ENCODE measurements around the gene SBF2. TPM values are rescaled to one million over a fixed set of nuclear protein-coding genes. Genes with fewer than 3 reads are reported as not detected.
"Not testable (repeated sequence)": the region's sequence is repeated elsewhere in the genome, so short reads cannot be mapped to it uniquely, and the experiment has no call there.

The SBF2 gene
- total RNA-seq, 4 donors from 2014 or later = 53.8 to 125 (median 76.4) TPM

- ATAC-seq (ENCODE audit: low FRiP score) = no peak
- DNase-seq (ENCODE audit: low spot score) = no peak
- TF ChIP-seq, protein P1, sequence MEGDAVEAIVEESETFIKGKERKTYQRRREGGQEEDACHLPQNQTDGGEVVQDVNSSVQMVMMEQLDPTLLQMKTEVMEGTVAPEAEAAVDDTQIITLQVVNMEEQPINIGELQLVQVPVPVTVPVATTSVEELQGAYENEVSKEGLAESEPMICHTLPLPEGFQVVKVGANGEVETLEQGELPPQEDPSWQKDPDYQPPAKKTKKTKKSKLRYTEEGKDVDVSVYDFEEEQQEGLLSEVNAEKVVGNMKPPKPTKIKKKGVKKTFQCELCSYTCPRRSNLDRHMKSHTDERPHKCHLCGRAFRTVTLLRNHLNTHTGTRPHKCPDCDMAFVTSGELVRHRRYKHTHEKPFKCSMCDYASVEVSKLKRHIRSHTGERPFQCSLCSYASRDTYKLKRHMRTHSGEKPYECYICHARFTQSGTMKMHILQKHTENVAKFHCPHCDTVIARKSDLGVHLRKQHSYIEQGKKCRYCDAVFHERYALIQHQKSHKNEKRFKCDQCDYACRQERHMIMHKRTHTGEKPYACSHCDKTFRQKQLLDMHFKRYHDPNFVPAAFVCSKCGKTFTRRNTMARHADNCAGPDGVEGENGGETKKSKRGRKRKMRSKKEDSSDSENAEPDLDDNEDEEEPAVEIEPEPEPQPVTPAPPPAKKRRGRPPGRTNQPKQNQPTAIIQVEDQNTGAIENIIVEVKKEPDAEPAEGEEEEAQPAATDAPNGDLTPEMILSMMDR (IDR thresholded peaks at IDR 0.05) = no peak
These were observed 163.1 kb downstream of the SBF2 start for GRCh38 chr11:10130875-10131274.

GRCh38 chr11:10129184-10129583 is 164.8 kb downstream of the SBF2 start:
- not testable (repeated sequence) for ATAC-seq (ENCODE audit: low FRiP score); DNase-seq (ENCODE audit: low spot score)

DNA sequence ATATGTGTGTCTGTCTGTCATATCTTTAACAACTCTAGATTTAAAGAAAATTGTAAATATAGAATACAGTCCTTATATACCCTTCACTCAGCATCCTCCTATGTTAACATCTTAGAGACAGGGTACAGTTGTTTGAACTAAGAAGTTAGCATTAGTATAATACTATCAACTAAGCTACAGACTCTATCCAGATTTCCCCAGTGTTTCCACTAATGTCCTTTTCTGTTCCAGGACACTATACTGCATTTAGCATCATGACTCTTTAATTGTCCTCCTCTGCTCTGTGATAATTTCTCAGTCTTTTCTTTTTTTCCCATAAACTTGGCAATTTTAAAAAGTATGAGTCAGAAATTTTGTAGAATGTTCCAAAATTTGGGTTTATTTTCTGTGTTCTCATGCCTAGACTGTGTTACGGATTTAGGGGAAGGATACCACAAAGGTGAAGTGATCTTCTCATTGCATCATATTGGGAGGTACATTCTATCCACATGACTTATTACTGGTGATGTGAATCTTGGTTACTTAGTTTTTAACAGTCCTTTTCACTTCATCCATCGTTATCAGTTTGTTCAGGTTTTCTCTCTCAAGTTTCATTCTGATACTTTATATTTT is 168.4 kb downstream of the SBF2 start:
- no peak for DNase-seq (ENCODE audit: low spot score)
- TF ChIP-seq, protein P1 (IDR thresholded peaks at IDR 0.05) = no peak
- peak; percentile 78 for ATAC-seq (ENCODE audit: low FRiP score)

- DNase-seq (ENCODE audit: low spot score) (no peak), ATAC-seq (ENCODE audit: low FRiP score) (peak; percentile 82)
- TF ChIP-seq, protein P1 (IDR thresholded peaks at IDR 0.05) = no peak
These were observed 171.5 kb downstream of the SBF2 start for GRCh38 chr11:10122326-10123197.

DNA sequence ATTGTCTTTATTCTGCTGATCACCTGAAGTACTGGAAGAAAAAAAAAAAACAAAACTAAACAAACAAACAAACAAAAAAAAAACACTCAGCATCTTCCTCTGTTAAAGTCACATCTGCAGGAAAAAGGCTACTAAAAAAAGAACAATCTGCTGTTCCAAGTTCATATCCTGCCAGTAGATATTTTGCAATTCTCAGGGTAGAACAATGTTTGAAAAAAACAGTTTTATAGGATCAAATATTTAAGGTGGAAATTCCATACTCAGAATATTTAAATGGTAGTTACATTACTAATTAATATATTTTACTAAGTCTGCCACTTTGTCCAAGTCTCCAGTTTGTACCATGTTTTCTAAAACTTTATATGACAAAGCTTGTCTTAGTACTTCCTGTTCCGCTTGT is 175.2 kb downstream of the SBF2 start:
- ATAC-seq (ENCODE audit: low FRiP score) = no peak
- TF ChIP-seq, protein P1 (IDR thresholded peaks at IDR 0.05) = no peak
- no peak for DNase-seq (ENCODE audit: low spot score)

DNA sequence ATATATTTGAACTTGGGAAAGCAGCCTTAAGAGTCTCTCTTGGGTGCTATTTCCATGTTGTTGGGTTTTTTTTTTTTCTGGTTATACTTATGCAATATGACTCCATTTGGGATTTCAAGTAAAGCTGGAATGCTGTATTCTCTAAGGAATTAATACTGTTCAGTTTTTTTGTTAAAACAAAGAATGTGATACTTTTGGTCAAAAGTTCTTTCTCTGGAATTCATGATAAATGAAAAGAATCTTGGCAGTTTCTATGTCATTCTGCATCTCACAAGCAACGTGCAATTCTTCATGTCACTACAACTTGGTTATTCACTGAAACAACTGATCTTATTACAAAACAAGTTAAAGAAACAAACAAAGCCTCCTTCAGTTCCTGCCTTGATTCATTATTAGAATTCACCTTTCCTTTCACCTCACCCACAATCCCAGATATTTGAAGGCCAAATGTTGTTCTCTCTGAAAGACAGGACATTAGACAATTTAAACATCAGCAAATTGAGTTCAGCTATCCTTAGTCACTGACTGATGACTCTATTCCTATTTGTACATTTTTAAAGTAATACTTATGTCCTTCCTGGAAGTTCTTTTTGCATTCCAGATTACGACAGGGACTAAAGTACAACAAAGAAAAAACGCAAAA is 176.2 kb downstream of the SBF2 start:
- TF ChIP-seq, protein P1 (IDR thresholded peaks at IDR 0.05) = no peak
- no peak for DNase-seq (ENCODE audit: low spot score)
- ATAC-seq (ENCODE audit: low FRiP score) = no peak

DNA sequence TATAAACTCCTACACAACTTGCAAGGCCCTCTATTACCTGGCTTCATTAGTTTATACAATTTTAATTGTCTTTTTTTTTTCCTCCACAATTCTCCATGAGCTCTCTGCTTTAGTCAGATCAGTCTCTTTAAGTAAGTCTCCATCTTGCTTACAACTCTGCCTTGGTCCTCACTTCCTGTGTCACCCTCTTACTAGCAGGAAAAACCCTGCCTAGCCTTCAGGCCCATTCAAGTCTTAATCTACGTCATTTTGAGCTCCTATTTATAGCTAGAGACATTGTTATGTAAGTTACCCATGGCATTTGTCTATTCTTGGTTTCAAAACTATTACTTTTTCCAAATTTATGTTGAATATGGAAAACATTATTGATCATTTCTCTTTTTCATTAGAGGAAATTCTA is 177.4 kb downstream of the SBF2 start:
- no peak for DNase-seq (ENCODE audit: low spot score)
- no peak for ATAC-seq (ENCODE audit: low FRiP score)
- TF ChIP-seq, protein P1 (IDR thresholded peaks at IDR 0.05) = no peak
